ENCODE data around the gene ZFP28.

ZFP28 gene

DNA sequence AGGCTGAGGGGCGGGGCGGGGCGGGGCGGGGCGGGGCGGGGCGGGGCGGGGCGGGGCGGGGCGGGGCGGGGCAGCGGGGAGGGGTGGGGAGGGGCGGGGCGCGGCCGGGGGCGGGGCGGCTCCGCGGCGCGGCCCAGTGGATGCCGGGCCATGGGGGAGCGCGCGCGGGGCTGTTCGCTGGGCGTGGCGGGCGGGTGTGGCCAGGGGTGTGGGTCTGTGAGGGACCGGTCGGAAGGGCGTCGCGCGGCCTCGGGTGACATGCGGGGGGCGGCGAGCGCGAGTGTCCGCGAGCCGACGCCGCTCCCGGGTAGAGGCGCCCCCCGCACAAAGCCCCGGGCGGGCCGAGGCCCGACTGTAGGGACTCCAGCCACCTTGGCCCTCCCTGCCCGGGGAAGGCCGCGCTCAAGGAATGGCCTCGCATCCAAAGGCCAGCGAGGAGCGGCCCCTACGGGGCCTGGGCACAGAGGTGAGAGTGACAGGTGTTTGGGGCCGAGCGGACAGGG is at the start of gene ZFP28:
Gene ZFP28, plus strand, starts transcription at position 188 of the 503 bp plus-strand sequence. Its CDS starts 71 bp downstream, at position 259.
- no peak for DNase-seq

DNA sequence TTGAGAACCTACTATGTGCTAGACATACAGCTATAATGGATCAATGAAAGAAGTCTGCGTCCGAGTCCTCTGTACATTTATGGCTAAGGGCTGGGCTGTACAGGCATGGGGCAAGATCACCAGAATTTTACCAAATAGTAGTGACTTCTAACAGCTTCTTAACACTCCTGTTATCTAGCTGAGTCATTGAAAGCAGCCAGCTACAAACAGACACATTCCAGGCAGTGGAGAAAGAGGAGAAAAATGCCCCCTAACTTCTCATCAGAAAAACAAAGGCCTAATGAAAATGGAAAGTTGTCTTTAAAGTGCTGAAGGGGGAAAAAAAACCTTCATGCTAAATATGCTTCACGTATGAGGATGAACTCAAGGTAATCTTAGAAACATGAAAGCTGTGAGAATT is 47.3 kb upstream of the ZFP28 start:
- DNase-seq, result no peak

DNA sequence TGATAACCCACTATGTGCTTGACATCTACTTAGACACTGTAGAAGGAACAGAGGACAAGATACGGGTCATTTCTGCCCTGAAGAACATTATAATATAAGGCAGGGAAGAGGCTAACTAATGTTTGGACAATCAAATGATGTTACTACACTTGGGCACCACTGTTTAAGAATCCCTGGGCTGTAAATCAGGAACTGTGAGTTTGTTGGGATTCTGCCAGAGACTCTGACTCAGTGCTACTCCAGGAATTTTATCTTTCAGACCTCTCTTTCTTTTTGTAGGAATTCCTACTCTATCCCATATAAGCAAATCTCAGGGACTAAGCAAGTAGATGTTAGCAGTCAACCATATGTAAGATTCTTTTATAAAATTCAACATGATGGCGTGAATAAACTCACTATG is 34.2 kb upstream of the ZFP28 start:
- no peak for DNase-seq

DNA sequence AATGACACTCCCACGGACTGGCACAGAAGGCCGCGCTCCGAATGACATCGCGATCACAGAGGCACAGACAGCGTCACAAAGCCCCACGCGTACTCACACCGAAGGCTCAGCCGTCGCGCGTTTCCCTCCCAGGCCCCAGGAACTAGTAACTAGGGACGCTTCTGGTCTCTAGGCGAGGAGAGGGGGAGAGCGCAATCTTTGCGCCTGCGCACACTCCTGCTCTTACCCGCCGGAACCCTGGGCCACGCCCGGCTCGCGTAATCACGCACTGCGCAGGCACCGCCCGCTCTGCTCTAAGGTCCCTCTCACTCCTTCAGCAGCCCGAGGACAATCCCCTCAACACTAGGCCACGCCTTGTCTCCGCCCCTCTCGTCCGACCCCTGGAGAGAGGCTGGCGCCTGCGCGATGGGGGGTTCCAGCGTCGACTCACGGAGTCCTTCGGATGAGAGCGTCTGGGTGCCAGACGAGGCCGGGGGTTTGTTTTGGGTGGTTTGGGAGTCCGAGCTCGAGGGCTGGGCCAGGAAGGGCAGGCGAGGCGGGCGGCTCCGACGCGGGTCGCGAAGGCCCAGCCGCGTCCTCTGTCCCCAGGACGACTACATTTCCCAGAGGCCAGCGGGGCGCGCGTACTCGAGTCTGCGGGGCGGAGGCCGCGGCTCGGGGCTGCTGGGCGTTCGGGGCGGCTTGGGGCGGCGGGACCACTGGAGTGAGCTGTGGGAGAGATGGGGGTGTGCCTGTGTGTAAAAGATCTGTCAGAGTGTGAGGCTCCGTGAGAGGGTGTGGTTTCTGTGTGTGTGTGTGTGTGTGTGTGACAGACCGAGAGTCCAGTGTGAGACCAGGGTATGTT is 31.1 kb upstream of the ZFP28 start, which contains the start of gene ZNF471:
Gene ZNF471, plus strand, starts transcription at position 410 of the 844 bp plus-strand sequence. CDS start 3,717 bp downstream, outside the sequence.
- DNase-seq, result peak; percentile 99

DNA sequence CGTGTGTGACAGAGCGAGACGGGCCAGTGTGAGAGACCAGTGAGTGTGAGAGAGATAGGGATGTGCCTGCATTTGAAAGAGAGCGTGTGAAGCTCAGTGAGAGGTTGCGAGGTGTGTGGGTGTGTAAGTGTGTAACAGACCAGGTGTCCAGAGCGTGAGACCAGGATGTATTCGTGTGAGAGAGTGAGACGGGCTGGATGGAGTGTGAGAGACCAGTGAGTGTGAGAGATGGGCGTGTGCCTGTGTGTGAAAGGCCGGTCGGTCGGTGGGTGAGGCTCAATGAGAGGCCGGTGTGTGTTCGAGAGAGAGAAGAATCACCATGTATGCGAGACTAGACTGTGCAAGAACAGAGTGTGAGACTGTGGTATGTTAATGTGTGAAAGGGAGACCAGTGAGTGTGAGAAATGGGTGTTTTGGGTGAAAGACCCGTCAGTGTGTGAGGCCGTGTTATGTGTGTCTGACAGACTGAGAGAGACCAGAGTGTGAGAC is 30.4 kb upstream of the ZFP28 start:
- no peak for DNase-seq

DNA sequence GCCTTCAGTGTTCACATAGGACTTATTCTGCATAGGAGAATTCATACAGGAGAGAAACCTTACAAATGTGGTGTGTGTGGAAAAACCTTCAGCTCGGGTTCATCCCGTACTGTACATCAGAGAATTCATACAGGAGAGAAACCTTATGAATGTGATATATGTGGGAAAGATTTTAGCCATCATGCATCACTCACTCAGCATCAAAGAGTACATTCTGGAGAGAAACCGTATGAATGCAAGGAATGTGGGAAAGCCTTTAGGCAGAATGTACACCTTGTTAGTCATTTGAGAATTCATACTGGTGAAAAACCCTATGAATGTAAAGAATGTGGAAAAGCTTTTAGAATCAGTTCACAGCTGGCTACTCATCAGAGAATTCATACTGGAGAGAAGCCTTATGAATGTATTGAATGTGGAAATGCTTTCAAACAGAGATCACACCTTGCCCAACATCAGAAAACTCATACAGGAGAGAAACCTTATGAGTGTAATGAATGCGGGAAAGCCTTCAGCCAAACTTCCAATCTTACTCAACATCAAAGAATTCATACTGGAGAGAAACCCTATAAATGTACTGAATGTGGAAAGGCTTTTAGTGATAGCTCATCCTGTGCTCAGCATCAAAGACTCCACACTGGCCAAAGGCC is 13.4 kb upstream of the ZFP28 start:
- no peak for DNase-seq

DNA sequence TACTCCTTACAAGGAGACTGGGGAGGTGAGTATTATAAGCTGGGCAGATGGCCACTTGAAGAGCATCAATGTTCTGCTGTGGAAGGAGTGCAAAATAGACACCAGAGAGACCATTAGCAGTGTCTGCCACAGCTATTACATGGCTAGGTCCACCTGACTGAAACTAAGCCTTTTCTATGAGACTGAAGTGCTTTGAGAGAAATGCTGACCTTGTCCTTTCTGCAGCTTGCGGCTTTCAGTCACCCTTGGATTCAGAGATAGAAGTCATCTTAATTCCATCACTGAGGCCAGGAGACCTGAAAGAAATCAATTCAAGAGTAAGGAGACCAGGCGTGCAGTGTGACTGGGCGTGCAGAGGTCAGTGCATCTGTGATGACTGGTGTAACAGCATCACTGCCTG is 1.3 kb upstream of the ZFP28 start:
- DNase-seq, result no peak

DNA sequence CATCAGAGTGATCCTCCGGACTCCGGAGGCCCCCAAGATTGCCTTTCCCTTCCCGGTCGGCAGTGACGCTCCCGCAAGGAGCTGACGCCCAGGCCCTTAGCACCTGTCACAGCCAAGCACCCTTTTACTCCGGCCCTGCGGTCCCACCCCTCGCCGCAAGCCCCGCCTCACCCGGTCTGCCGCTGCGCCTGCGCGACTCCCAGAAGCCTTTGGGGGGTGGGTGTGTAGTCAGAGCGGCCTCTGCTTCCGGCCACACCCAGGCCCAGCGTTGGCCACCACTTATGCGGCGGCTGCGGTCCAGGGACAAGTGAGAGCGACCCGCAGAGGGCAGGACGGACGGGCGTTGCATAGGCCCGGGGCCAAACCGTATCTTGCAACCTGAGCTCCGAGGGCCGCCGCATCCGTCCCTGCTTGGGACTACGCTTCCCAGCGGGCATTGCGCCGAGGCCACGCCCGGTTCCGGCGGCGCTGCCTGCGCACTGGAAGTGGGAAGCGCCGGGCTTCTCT is 441 bp upstream of the ZFP28 start:
- peak; percentile 94 for DNase-seq

DNA sequence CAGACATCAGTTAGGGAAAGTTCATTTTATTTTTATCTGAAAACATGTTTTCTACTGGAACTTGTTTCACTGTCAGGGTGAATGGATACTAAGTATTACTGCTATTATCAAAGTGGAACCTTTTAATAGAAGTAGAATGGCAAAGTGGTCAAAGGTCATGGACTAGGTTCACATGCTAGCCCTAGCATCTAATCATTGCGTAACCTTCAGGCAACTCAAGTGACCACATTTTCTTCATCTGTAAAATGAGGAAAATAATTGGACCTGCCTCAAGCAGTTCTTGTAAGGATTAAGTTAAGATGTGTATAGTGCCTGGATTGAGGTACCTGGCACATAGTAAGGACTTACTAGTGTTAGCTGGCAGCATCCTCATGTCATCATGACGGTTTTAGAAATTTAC is 5.0 kb downstream of the ZFP28 start:
- DNase-seq, result no peak

DNA sequence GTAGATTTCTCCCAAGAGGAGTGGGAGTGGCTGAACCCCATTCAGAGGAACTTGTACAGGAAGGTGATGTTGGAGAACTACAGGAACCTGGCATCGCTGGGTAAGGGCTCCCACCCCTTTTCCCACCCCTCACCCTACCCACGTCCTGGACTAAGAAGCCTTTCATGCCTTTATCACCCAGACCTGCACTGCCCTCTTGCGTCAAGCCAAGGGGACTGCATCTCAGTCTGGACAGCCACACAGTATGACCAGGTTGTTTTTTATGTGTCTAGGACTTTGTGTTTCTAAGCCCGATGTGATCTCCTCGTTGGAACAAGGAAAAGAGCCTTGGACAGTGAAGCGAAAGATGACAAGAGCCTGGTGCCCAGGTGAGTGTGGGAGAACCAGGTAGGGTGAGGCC is 8.8 kb downstream of the ZFP28 start:
- DNase-seq, result no peak

DNA sequence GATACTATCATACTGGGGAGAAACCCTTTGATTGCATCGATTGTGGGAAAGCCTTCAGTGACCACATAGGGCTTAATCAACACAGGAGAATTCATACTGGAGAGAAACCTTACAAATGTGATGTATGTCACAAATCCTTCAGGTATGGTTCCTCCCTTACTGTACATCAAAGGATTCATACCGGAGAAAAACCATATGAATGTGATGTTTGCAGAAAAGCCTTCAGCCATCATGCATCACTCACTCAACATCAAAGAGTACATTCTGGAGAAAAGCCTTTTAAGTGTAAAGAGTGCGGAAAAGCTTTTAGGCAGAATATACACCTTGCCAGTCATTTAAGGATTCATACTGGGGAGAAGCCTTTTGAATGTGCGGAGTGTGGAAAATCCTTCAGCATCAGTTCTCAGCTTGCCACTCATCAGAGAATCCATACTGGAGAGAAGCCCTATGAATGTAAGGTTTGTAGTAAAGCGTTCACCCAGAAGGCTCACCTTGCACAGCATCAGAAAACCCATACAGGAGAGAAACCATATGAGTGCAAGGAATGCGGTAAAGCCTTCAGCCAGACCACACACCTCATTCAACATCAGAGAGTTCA is 15.6 kb downstream of the ZFP28 start:
- no peak for DNase-seq

DNA sequence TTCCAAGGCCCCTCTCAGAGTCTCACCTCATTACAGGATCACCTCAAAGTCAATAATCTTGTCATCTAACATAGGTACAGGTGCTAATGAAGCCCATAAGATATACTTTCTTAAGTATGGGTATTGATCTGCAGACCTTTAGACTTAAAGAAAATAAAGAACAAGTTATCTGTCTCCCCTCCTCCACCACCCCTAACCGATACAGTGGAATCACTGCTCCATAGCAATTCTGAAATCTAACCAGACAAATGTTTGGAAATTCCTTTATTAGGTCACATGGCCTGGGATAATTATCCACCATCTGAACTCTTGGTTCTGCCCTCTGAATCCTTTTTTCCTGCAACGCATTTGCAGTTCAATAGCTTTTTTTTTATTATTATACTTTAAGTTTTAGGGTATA is 24.0 kb downstream of the ZFP28 start:
- no peak for DNase-seq

DNA sequence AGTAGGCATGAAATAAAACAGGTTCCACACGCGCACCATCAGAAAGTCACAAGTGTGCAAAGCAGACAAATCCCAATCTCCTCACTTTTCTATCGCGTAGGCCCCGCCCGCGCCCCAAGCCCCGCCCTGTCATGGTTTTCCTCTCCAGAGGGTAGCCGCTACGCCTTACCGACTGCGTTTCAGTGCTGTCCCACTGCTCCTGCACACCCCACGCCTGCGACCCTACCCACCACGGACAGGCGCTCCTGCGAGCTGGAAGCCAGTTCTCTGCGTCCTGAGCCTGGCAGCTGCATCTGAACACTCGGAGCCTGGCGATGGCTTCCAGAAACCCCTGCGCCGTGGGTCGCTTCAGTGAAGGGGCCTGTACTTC is 28.1 kb downstream of the ZFP28 start:
- no peak for DNase-seq

DNA sequence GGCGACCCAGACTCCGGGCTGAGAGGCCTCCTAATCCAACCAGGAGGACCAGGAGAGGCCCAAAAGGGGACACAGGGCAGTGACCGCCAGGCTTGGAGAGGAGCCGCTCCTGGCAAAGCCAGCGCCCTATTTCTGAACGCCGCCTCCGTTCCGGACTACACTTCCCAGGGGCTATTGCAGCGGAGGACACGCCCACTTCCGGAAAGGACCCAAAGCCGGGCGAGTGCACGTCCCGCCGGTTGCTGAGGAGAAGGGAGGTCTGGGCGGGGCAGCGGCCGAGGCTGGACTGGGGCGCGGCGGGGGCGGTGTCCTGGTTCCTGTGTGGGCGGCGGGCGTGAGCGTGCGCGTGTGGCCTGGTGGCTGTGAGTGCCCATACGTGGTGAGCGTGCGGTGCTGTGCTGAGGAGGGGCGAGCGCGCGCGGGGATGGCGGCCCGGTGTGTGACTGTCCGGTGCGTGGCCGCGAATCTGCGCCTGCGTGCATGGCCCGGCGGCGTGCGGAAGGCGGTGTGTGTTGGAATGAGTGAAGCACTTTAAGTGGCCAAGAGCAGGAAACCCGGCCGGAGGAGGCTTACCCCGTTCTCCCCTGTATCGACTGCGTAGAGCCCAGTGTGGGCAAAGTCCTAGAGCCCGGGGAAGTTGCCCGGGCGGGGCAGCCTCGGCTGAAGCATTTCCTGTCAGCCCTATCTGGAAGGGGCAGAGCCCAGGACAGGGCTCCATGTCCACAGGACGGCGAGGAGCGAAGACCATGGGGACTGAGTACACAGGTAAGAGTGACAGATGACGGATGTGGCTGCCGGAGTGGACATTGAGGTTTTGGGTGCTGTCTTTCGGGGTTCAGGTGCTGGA is 28.7 kb downstream of the ZFP28 start, which contains the start of gene ZNF470:
Gene ZNF470, plus strand, starts transcription at position 195 of the 847 bp plus-strand sequence. CDS start 2,844 bp downstream, outside the sequence.
- DNase-seq, result peak; percentile 95

DNA sequence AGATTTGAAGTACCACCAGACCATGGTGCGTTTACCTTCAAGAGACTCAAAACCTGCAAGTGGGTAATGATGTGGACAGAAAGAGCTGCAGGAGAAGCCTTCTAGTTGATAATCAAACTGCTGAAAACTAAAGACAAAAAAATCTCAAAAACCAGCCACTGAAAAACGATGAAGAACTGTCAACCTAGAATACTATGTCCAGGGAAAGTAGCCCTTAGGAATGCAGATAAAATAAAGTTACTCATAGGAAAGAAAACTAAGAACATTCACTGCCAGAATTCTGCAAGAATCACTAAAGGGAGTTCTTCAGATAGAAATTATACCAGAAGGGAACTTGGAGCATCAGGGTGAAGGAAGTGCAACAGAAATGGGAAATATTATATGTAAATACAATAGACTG is 33.8 kb downstream of the ZFP28 start:
- DNase-seq, result no peak

DNA sequence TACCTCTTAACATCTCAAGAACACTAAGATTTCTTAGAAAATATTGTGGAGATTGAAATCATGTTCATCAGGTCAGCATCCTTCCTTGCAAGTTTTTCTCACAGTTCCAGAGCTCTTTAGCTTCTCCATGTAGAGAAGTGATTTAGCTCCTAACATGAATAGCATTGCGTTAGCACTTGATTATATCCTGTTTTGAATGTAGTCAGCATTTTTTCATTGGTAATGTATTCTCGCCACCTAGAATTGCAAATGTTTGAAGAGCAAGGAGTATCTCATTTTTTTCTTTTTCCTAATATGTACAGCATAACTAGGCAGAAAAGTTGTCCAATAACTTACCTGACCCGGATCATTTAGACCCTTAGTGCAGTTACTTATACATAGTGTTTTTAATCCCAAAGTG is 35.2 kb downstream of the ZFP28 start:
- no peak for DNase-seq

DNA sequence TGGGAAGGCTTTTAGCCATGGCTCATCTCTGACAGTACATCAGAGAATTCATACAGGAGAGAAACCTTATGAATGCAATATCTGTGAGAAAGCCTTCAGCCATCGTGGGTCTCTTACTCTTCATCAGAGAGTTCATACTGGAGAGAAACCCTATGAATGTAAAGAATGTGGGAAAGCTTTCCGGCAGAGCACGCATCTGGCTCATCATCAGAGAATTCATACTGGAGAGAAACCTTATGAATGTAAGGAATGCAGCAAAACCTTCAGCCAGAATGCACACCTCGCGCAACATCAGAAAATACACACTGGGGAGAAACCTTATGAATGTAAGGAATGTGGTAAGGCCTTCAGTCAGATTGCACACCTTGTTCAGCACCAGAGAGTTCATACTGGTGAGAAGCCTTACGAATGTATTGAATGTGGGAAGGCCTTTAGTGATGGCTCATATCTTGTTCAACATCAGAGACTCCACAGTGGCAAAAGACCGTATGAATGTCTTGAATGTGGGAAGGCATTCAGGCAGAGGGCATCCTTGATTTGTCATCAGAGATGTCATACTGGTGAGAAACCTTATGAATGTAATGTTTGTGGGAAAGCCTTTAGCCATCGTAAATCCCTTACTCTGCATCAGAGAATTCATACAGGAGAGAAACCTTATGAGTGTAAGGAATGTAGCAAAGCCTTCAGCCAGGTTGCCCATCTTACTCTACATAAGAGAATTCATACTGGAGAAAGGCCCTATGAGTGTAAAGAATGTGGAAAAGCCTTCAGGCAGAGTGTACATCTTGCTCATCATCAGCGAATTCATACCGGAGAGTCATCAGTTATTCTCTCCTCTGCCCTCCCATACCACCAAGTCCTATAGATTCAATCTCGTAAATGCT is 39.2 kb downstream of the ZFP28 start:
- no peak for DNase-seq

DNA sequence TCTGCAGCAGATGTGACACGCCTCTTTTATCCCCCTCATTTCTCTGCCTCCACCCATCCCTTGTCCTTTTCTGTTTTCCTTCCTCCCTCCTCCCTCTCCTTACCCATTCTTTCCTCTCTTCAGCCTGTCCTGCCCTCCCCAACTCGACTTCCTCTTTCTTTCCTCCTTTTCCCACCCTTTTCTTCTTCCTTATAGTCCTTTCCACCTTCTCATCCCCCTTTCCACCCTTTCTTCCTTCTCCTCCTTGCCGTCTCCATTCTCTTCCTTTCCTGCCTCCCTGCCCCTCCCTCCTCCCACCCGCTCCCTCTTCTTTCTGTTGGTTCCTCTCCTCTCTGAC is 55.7 kb downstream of the ZFP28 start:
- DNase-seq, result no peak

DNA sequence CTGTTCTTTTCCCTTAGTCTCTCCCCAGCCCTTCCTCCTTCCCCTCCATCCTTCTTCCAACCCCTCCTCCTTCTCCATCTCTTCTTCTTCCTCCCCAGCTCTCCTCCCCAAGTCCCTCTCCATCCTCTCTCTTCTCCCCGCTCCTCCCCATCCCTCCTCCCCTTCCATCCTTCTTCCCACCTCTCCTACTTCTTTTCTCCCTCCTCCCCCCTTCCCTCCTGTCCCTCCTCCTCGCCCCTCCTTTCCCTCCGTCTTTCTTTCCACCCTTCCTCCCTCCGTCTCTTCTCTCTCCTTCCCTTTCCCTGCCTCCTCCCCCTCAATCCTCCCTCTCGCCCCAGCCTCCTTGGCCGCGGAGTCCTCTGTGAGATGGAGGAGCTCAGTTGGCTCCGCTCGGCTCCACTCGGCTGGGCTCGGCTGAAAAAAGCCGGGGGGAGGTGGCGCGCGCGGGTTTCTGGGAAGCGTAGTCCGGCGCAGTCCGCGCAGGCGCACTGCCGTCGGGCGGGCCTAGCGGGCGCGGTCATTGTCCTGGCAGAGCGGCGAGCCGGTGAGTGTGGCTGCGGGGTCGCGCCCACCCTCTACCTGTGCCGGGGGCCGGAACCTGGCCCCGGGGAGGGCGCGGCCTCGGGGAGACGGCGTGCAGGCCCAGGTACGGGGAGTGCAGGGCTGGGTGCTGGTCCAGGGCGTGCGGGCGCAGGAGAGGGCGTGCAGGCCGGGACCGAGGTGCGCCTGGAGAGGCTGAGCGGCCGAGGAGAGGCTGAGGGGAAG is 56.2 kb downstream of the ZFP28 start, which contains the start of gene ZNF71:
Gene ZNF71, plus strand, starts transcription at position 520 of the 765 bp plus-strand sequence. CDS start 6,257 bp downstream, outside the sequence.
- DNase-seq, result peak; percentile 94

DNA sequence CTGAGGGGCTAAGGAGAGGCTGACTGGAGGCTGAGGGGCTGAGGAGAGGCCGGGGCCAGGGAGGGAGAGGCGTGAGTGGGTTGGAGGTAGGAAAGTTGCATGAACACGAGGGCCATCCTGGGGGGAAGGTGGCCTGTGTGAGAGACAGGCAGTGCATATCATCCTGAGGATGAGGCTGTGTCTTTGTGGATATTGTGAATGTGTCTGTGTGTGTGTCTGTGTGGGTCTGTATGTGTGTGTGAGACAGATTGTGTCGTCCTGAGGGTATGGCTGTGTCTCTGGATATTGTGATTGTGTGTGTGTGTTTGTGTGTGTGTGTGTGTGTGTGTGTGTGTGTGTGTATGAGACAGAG is 56.8 kb downstream of the ZFP28 start:
- DNase-seq, result no peak

All from left hindlimb (tissue), 1 donor.